Mesendoderm (in vitro differentiated cells): Measurements from ENCODE around the gene BTBD1.

Experiments
- DNase-seq: peaks from one replicate; pipeline ENCODE4 v3.0.0; 2013
- H2AK5ac ChIP-seq: 2 replicates; pipeline ENCODE4 v1.6.1; 2013; ENCODE audit warnings: low read length, inconsistent platforms
- H2BK120ac ChIP-seq: 2 replicates; pipeline ENCODE4 v1.6.1; 2013; ENCODE audit warnings: low read depth, mild to moderate bottlenecking, low read length, moderate library complexity, mixed read lengths
- H2BK15ac ChIP-seq: replicated peaks from 2 replicates; pipeline ENCODE4 v1.6.1; 2013; ENCODE audit warnings: low read depth, mild to moderate bottlenecking, moderate library complexity
- H2BK5ac ChIP-seq: 2 replicates; pipeline ENCODE4 v1.6.1; 2013; ENCODE audit warnings: low read length, inconsistent platforms
- H3K18ac ChIP-seq: 2 replicates; pipeline ENCODE4 v1.6.1; 2013; ENCODE audit warnings: mild to moderate bottlenecking, low read length, mixed read lengths
- H3K23ac ChIP-seq: one replicate; pipeline ENCODE4 v1.6.1; 2013; ENCODE audit warnings: low read length
- H3K27ac ChIP-seq: 2 replicates; pipeline ENCODE4 v1.5.1; 2013; ENCODE audit warnings: low read depth, mild to moderate bottlenecking, inconsistent platforms, low read length, moderate library complexity
- H3K27me3 ChIP-seq: 2 replicates; pipeline ENCODE4 v1.6.1; 2013; ENCODE audit warnings: low read length, control low read depth, mild to moderate bottlenecking, inconsistent platforms; ENCODE audit not compliant: insufficient read depth, poor library complexity
- H3K36me3 ChIP-seq: 2 replicates; pipeline ENCODE4 v1.6.1; 2013; ENCODE audit warnings: low read length, inconsistent platforms; ENCODE audit not compliant: control insufficient read depth, insufficient read depth
- H3K4ac ChIP-seq: one replicate; pipeline ENCODE4 v1.6.1; 2013; ENCODE audit warnings: low read depth, mild to moderate bottlenecking, low read length, moderate library complexity
- H3K4me1 ChIP-seq: 2 replicates; pipeline ENCODE4 v1.6.1; 2013; ENCODE audit warnings: low read depth, low read length, inconsistent platforms; ENCODE audit not compliant: control insufficient read depth
- H3K4me2 ChIP-seq: 2 replicates; pipeline ENCODE4 v1.6.1; 2013; ENCODE audit warnings: low read length
- H3K4me3 ChIP-seq: 2 replicates; pipeline ENCODE4 v1.5.1; 2013; ENCODE audit warnings: mild to moderate bottlenecking, low read length
- H3K56ac ChIP-seq: one replicate; pipeline ENCODE4 v1.6.1; 2013; ENCODE audit warnings: low read length
- H3K79me1 ChIP-seq: 2 replicates; pipeline ENCODE4 v1.6.1; 2013; ENCODE audit warnings: low read length, inconsistent platforms
- H3K79me2 ChIP-seq: 2 replicates; pipeline ENCODE4 v1.6.1; 2013; ENCODE audit warnings: mild to moderate bottlenecking, low read length; ENCODE audit not compliant: control insufficient read depth, insufficient read depth
- H3K9ac ChIP-seq: 2 replicates; pipeline ENCODE4 v1.6.1; 2013; ENCODE audit warnings: low read length, inconsistent platforms
- H4K5ac ChIP-seq: one replicate; pipeline ENCODE4 v1.6.1; 2013; ENCODE audit warnings: low read length
- H4K8ac ChIP-seq: one replicate; pipeline ENCODE4 v1.6.1; 2013; ENCODE audit warnings: low read depth, mild to moderate bottlenecking, control low read depth, low read length, moderate library complexity
- WGBS: extraction: QIAGEN DNeasy Blood & Tissue Kit; methylation state at CpG from one replicate; pipeline ENCODE4 v1.1.7; 2013; ENCODE audit warnings: low lambda C conversion rate, missing lambda C conversion rate; ENCODE audit not compliant: insufficient coverage; ENCODE audit errors: extremely low coverage; 5-methylcytosine and 5-hydroxymethylcytosine counted together

The BTBD1 gene

GRCh38 chr15:83068054-83068453 lies 1.0 kb upstream of the BTBD1 start:
- Histone ChIP-seq H2BK15ac (no peak overlapping the region), H2BK5ac (no peak overlapping the region), H2BK120ac (no peak overlapping the region), H3K27me3 (no peaks in the 10 kb centered on the region), H3K56ac (peak overlapping the region; percentile 90), H4K8ac (no peak overlapping the region), H3K4me1 (peaks cover 7% of the 10 kb centered on the region), H3K4ac (no peak overlapping the region), H4K5ac (no peak overlapping the region), H3K79me2 (peaks cover 29% of the 10 kb centered on the region), H3K27ac (no peak overlapping the region), H2AK5ac (no peak overlapping the region), H3K79me1 (peaks cover 4% of the 10 kb centered on the region), H3K4me2 (no peak overlapping the region), H3K23ac (no peak overlapping the region), H3K18ac (peak overlapping the region; percentile 34), H3K36me3 (no peaks in the 10 kb centered on the region), H3K9ac (no peak overlapping the region), H3K4me3 (no peak overlapping the region)
- no peak for DNase-seq
- WGBS: no CpG with 5 or more reads among the region's 6 CpGs

- WGBS: no CpG with 5 or more reads among the region's 12 CpGs
- Histone ChIP-seq H4K5ac (no peak overlapping the region), H3K27me3 (no peaks in the 10 kb centered on the region), H3K36me3 (no peaks in the 10 kb centered on the region), H3K79me1 (peaks cover 6% of the 10 kb centered on the region), H3K18ac (peak overlapping the region; percentile 34), H3K4me3 (peak overlapping the region; percentile 5), H3K9ac (peak overlapping the region; percentile 65), H3K56ac (peak overlapping the region; percentile 90), H2BK120ac (no peak overlapping the region), H2BK5ac (peak overlapping the region; percentile 74), H2BK15ac (no peak overlapping the region), H4K8ac (no peak overlapping the region), H3K23ac (peak overlapping the region; percentile 52), H3K4ac (peak overlapping the region; percentile 41), H3K4me2 (peak overlapping the region; percentile 15), H3K27ac (peak overlapping the region; percentile 64), H2AK5ac (no peak overlapping the region), H3K79me2 (peaks cover 34% of the 10 kb centered on the region), H3K4me1 (peaks cover 7% of the 10 kb centered on the region)
- no peak for DNase-seq
Measured at GRCh38 chr15:83067638-83067962, 548 bp upstream of the BTBD1 start.

DNA sequence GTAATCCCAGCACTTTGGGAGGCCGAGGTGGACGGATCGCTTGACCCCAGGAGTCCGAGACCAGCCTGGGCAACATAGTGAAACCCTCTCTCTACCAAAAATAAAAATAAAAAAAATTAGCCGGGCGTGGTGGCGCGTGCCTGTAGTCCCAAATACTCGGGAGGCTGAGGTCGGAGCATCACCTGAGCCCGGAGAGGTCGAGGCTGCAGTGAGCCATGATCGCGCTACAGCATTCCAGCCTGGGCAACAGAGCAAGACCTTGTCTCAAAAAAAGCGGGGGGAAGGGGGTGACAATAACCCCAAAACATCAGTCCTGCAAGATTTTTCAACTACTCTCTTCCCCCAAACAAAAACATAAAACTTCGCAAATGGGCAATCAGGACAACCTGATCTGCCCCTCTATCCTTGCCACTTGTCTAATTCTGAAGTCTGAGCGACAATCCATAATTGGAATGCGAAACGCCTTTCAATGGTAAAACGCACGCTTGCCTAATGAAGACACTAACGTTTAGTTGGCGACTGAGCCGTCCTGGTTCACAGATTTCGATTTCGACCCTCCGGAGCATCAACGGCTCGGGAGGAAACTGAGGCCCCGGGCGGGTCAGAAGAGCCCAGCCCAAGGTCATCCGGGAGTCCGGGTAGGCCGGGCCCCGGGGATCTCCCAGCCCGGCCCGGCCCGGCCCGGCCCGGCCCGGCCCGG lies 868 bp downstream of the BTBD1 start:
- H3K23ac ChIP-seq: no peak overlapping the region
- peak overlapping the region; percentile 97 for H3K56ac ChIP-seq
- peaks cover 47% of the 10 kb centered on the region for H3K79me2 ChIP-seq
- peaks cover 7% of the 10 kb centered on the region for H3K4me1 ChIP-seq
- no peak for DNase-seq
- H2BK120ac ChIP-seq: no peak overlapping the region
- H2BK15ac ChIP-seq: no peak overlapping the region
- peak overlapping the region; percentile 64 for H3K27ac ChIP-seq
- peak overlapping the region; percentile 84 for H3K4me2 ChIP-seq
- no peaks in the 10 kb centered on the region for H3K27me3 ChIP-seq
- no peak overlapping the region for H2BK5ac ChIP-seq
- peak overlapping the region; percentile 98 for H3K4ac ChIP-seq
- no CpG with 5 or more reads among the region's 42 CpGs for WGBS
- no peak overlapping the region for H4K5ac ChIP-seq
- peaks cover 10% of the 10 kb centered on the region for H3K79me1 ChIP-seq
- H3K36me3 ChIP-seq: no peaks in the 10 kb centered on the region
- H2AK5ac ChIP-seq: no peak overlapping the region
- peak overlapping the region; percentile 65 for H3K18ac ChIP-seq
- H3K4me3 ChIP-seq: peak overlapping the region; percentile 97
- H4K8ac ChIP-seq: no peak overlapping the region
- peak overlapping the region; percentile 96 for H3K9ac ChIP-seq

DNA sequence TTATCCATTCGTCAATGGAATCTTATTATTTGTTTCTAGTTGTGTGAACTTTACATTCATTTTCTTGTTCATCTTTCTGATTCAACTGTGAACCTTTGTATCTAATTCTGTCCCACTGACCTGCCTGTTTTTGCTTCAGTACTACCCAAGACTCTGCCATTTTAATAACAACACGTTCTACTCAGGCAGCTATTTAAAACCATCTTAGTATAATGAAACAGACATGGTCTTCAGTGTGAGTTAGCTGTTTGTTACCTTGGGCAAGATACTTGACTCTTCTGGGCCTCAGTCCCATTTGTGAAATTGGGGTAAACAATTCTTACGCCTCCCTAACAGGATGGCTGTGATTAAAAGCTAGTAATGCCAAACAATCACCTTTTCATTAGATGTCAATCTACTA lies 1.6 kb downstream of the BTBD1 start:
- no peak for DNase-seq
- no peak overlapping the region for H2AK5ac ChIP-seq

DNA sequence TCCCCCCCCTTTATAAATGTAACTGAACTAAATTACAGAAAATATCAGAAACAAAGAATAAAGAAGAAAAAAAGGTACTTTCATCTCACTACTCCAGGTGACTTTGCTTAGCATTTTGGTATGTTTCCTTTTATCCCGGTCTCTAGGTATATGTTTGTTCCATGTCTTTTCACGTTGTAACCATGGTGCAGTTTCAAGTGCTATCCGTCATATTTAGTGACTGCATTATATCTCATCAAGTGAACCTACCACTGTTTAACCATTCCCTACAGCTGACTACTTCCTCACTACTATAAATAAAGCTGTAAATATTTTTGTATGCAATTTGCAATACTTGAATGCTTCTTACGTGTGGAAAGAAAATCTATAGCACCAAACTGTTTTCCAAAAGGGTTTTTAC lies 2.2 kb downstream of the BTBD1 start:
- no peak for DNase-seq
- Histone ChIP-seq H3K9ac (no peak overlapping the region), H3K27me3 (no peaks in the 10 kb centered on the region), H2BK120ac (no peak overlapping the region), H3K4ac (no peak overlapping the region), H3K4me1 (peaks cover 7% of the 10 kb centered on the region), H3K4me2 (no peak overlapping the region), H3K79me2 (peaks cover 51% of the 10 kb centered on the region), H2BK5ac (no peak overlapping the region), H3K18ac (no peak overlapping the region), H4K5ac (no peak overlapping the region), H3K4me3 (no peak overlapping the region), H3K23ac (no peak overlapping the region), H3K56ac (no peak overlapping the region), H3K36me3 (no peaks in the 10 kb centered on the region), H2BK15ac (no peak overlapping the region), H4K8ac (no peak overlapping the region), H2AK5ac (no peak overlapping the region), H3K79me1 (peaks cover 13% of the 10 kb centered on the region), H3K27ac (no peak overlapping the region)
- no CpG with 5 or more reads among the region's 4 CpGs for WGBS

More for the DNA sequence above, 1.6 kb downstream of the BTBD1 start:
- Histone ChIP-seq H3K27me3 (no peaks in the 10 kb centered on the region), H3K23ac (no peak overlapping the region), H3K79me2 (peaks cover 51% of the 10 kb centered on the region), H2BK5ac (no peak overlapping the region), H3K4me3 (peak overlapping the region; percentile 34), H3K36me3 (no peaks in the 10 kb centered on the region), H2BK120ac (no peak overlapping the region), H3K56ac (peak overlapping the region; percentile 54), H4K8ac (no peak overlapping the region), H4K5ac (no peak overlapping the region), H3K27ac (no peak overlapping the region), H3K18ac (no peak overlapping the region), H3K4me1 (peaks cover 7% of the 10 kb centered on the region), H3K9ac (peak overlapping the region; percentile 96), H3K4ac (no peak overlapping the region), H3K79me1 (peaks cover 13% of the 10 kb centered on the region), H2BK15ac (no peak overlapping the region), H3K4me2 (peak overlapping the region; percentile 72)
- no CpG with 5 or more reads among the region's 3 CpGs for WGBS

DNA sequence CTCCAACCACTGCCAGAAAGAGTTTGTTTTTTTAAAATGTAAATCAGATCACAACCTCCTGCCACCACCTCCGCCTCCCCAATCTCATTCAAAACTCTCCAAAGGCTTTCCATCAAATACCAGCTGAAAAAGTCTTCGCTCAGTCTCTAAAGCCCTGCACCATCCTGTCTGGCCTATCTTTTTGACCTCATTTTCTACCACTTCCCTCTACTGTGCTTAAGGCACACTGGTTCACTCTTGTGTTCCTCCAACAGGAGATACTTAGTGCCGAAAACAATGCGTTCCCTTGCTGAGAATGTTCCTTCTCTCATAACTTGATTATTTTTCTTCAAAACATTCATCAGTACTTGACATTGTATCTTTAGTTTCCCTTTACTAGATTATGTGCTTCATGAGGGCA lies 3.5 kb downstream of the BTBD1 start:
- no peak overlapping the region for H3K4me2 ChIP-seq
- H3K79me2 ChIP-seq: peaks cover 57% of the 10 kb centered on the region

More for the DNA sequence above, 3.5 kb downstream of the BTBD1 start:
- no peak overlapping the region for H2BK5ac ChIP-seq
- H3K9ac ChIP-seq: no peak overlapping the region
- H3K4me1 ChIP-seq: peaks cover 7% of the 10 kb centered on the region
- no peaks in the 10 kb centered on the region for H3K36me3 ChIP-seq
- no CpG with 5 or more reads among the region's 4 CpGs for WGBS
- H3K79me1 ChIP-seq: peaks cover 13% of the 10 kb centered on the region
- H3K18ac ChIP-seq: no peak overlapping the region
- H3K27ac ChIP-seq: no peak overlapping the region
- H2BK120ac ChIP-seq: no peak overlapping the region
- H3K23ac ChIP-seq: no peak overlapping the region
- DNase-seq: no peak
- H3K4ac ChIP-seq: no peak overlapping the region
- H3K4me3 ChIP-seq: no peak overlapping the region
- H4K8ac ChIP-seq: no peak overlapping the region
- H4K5ac ChIP-seq: no peak overlapping the region
- no peak overlapping the region for H2AK5ac ChIP-seq
- no peak overlapping the region for H2BK15ac ChIP-seq
- H3K56ac ChIP-seq: no peak overlapping the region
- no peaks in the 10 kb centered on the region for H3K27me3 ChIP-seq
